GM04504 (cell line): ENCODE data around the gene BBLN.
"Not testable (repeated sequence)": the region's sequence is repeated elsewhere in the genome, so short reads cannot be mapped to it uniquely, and the experiment has no call there.

Experiments
- DNase-seq: peaks from one replicate; pipeline ENCODE4 v3.0.0-alpha.2; 2012; ENCODE audit warnings: low read depth

Gene BBLN

GRCh38 chr9:128159784-128160602 lies at the start of gene BBLN:
BBLN (plus strand) TSS chr9:128160265; CDS start chr9:128160408, 143 bp downstream.
- peak; percentile 78 for DNase-seq

GRCh38 chr9:128111726-128112125 lies 48.3 kb upstream of the BBLN start:
- DNase-seq: not testable (repeated sequence)

- no peak for DNase-seq
Observed at GRCh38 chr9:128113526-128114325, 46.3 kb upstream of the BBLN start.

- no peak for DNase-seq
Observed at GRCh38 chr9:128114326-128115186, 45.5 kb upstream of the BBLN start.

GRCh38 chr9:128115187-128116103 lies 44.6 kb upstream of the BBLN start:
- DNase-seq: no peak

GRCh38 chr9:128116104-128117083 lies 43.7 kb upstream of the BBLN start:
- no peak for DNase-seq

GRCh38 chr9:128117613-128118471 lies 42.2 kb upstream of the BBLN start:
- DNase-seq: peak; percentile 59

- DNase-seq: no peak
Observed at GRCh38 chr9:128118472-128118857, 41.6 kb upstream of the BBLN start.

- no peak for DNase-seq
Observed at GRCh38 chr9:128118971-128119665, 40.9 kb upstream of the BBLN start.

- DNase-seq: no peak
Observed at GRCh38 chr9:128120061-128120740, 39.9 kb upstream of the BBLN start.

GRCh38 chr9:128120741-128121465 lies 39.2 kb upstream of the BBLN start:
- no peak for DNase-seq

- DNase-seq: no peak
Observed at GRCh38 chr9:128121466-128121810, 38.6 kb upstream of the BBLN start.

- no peak for DNase-seq
Observed at GRCh38 chr9:128121924-128122808, 37.9 kb upstream of the BBLN start.

- DNase-seq: no peak
Observed at GRCh38 chr9:128122809-128123175, 37.3 kb upstream of the BBLN start.

GRCh38 chr9:128123451-128124080 lies 36.5 kb upstream of the BBLN start:
- DNase-seq: no peak

GRCh38 chr9:128124451-128124850 lies 35.6 kb upstream of the BBLN start:
- DNase-seq: no peak
